Inflammatory macrophage treated with lipopolysaccharide for 4 hours (primary cell): Measurements from ENCODE around the gene DAD1.

ENCODE experiments used
- DNase-seq: peaks from one replicate; pipeline ENCODE4 v3.0.0-alpha.2; 2020

The DAD1 gene

DNA sequence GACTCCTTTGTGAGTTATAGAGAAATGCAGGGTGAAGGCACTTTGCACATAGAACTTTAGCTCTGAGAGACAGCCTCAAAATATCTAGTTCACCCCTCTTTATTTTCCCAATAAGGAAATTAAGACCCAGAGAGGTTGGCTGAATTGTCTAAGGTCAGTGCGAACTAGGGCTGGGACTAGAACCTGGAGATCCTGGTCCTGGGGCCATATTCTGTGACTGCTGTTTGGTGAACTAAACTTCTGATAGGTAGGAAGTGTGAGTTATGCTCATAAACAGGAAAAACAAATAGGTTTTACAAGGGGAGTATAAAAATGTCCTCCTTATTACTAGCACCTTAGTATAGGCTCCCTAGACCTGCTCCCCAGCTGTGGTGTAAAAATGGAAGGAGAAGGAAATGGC lies 53.9 kb downstream of the DAD1 start:
- DNase-seq, result no peak

DNA sequence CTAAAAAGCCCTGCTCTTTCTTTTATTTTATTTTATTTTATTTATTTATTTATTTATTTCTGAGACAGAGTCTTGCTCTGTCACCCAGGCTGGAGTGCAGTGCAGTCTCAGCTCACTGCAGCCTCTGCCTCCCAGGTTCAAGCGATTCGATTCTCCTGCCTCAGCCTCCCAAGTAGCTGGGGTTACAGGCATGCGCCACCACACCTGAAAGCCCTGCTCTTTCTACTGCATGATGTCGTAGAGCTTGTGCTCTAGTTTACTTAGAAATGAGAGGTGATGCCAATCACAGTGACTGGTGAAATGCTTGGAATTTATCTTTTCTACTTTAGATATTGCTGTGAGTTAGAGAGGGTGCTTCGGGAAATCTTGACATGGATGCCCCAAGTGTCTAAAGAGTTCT lies 54.5 kb downstream of the DAD1 start:
- DNase-seq, result no peak

DNA sequence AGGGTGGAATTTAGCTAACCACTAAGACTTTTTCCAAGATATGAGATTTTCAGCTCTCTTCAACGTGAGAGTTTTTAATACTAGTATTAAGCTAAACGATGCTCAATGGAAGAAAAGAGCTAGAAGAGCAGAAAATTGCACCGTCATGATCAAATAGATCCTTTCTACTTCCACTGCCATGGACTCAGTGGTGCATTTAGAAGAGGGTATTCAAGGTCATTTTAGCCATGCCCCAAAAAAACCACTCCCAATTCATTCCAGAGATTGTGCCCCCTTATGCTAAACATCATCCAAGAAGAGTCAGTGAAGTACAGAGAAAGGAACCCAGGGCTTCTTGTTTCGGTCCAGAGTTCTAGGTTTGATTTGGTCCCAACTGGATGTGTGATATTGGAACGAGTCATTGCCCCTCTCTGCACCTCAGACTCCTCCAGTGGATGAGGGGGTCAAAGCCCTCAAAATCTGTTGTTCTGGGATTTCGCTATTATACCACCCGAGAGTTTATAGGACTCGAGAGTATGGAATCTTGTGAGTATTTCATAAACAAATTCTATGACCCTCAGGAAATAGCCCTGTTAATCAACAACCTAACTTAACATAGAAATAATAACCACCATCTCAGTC lies 55.2 kb downstream of the DAD1 start:
- DNase-seq, result no peak

DNA sequence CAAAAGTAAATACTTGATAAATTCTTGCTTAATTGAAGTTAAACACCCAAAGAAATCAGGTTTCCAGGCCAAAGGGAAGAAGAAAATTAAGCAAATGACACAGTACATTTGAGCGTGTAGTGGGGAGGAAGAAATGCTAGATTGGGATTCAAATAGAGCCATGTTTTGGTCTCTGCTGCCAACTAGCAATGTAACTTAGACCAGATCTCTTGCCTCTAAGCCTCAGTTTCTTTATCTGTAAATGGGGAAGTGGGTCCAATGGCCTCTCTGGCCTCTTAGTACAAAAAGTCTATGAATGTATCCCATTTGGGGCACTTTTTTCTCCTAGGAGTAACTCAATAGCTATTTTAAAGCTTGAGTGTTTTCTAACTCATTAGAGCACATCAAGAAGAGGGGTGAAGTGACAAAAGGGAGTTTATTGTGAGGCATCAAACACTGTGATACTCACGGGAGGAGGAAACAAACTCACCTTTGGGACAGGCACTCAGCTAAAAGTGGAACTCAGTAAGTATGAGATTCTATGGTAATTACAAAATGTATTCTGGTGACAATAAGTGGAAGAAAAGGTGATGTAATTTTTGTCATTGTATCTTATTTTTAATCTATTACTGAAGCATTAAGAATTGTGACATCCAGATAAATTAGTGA lies 55.8 kb downstream of the DAD1 start:
- DNase-seq, result no peak

DNA sequence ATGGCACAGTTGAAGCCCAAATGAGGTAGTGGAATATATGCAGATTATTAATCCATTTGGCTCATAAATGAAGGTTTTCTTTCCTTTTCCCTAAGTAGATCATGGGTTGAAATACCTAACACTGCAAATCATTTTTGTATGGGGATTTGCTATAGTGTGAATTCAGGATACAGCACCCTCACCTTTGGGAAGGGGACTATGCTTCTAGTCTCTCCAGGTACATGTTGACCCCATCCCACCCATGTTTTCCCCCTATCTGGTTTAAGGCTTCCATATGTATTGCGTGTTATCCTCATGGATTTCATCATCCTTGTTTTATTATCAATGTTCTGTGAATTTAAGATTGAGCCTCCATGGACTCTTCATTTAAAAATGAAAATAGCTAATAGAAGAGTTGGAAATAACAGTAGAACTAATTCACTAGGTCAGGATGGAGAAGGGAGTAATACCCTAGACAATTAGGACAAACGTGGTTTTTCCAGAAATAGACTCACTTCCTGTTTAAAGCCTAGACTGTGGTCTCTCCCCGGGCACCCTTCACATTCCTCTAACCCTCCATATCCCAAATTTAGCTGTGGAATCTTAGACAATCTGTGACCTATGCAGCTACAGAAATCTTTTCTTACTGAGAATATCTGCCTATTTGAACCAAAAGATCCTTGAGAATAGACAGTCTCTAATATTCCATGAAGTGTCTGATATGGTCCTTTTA lies 56.5 kb downstream of the DAD1 start:
- DNase-seq, result no peak

DNA sequence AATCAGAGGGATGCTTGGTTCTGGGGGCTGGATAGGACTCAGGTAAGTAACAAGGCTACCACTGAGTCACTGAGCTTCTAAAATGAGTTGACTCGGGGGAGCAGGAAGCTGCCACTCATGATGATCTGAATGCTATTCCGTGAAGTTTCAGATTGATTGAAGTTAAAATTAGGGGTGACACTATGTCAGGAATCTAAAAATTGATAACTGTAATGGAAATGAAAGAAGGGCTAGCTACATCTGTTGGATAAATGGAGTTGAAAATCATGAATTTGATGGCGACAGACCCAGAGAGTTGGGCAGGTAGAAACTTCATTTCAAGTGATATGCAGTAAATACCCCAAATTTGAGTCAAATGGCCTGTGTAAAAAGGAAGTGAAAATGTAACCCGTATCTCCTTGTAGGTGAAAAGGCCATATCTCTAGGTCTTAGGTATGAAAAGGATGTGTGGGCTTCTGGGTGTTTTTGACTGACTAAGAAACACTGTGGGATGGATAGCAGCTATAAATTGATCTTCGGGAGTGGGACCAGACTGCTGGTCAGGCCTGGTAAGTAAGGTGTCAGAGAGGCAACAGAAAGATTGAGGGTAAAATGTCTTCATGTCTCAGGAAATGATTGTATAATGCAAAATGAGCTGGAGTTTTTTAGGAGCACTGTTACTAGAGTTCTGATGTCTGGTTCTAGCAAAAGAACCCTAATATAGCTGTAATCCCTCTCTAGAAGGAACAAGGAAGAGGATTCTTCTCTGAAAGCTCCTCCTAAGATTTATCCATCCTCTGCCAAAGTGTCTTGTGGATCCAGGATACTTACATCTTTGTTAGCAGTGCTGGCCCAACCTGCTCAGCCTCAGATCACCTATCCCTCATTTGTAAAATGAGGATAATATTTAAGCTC lies 57.3 kb downstream of the DAD1 start:
- DNase-seq, result no peak

DNA sequence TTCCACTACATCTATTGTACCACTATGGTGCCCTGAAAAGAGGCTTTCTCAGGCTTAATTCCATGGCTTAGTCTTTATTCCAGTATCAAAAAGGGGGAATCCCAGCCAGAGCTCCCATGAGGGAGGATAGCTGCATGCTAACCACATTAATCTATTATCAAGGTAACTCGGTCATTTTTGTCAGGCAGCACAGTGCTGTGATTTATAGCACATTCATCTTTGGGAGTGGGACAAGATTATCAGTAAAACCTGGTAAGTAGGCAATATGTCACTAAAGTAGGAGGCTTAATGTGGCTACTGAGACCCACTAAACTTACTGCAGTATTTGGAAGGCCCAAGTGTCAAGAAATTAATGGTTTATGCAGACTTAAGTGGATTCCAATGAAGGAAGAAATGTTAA lies 58.9 kb downstream of the DAD1 start:
- DNase-seq, result no peak

DNA sequence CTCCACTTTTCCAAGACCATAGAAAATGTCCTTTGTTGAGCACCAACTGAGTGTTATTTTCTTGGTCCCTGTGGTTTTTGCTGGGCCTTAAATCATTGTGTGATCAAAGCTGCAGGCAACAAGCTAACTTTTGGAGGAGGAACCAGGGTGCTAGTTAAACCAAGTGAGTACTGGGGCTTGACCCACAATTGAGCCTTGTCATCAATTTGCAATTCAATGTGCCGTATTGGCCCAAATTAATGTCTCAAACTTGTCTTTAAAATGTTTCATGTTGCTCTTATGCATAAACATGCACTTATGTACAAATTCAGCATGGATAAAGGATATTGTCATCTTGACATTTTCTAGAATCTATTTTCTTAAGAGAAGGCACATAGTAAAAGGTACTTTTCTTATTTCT lies 62.3 kb downstream of the DAD1 start:
- DNase-seq, result no peak

DNA sequence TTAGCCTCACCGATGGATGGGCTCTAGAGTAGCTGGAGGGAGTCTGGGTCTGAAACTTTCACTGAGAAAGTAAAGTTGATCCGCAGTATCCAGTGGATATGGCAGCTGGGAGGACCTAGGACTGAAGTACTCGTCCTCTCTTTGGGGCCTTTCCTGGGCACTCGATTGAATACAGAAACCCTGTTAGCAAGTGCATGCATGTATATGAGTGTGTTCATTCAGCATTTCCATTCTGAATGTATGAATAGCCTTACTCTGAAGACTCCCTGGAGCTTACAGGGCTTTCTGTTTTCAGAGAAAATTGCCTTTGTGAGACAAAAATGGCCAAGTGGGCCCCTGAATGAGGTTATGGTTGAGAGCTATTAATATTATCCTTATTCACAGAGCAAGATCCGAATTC lies 62.8 kb downstream of the DAD1 start:
- no peak for DNase-seq

DNA sequence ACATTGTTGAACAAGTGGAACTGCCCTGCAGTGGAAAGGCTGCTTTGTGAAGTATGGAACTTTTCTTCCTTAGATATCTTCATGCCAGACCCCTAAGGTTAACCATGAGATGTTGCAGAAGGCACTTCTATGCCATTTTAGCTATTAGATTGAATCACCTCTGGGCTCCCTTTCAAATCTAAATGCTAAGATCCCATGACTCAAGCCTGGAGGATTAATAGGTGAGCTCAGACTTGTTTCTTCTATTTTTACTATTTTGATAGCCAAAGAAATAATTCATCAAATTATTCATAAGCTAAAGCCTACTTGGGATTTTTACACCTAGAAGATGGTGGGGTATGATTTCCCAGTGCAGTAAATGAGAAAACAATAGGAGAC lies 64.3 kb downstream of the DAD1 start:
- no peak for DNase-seq

DNA sequence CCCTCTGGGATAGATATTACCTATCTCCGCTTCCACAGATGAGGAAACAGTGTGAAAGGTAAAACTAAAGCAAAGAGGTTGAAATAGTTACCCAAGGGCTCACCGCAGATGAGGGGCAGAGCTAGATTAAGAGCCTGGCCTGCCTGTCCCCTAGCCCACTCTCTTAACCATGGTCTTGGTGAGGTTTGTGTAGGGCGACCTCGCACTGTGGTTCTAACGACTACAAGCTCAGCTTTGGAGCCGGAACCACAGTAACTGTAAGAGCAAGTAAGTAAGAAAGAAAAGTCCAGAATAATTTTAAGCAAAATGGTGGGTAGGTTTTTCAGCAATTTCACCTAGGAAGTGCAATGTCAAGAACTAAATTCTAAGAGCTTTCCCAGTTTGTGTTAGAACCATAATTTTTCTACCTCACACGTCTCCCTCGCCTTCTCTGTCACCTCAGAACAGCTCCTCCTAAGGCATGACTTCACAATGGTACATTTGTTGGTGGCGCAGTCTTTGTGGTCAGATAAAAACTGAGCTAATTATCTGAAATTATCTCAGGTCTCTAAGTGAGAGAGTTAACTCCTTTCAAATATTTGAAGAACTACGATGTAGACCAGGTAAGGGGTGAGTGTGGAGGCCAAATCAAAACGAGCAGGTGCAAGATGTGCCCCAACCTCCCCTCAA lies 64.8 kb downstream of the DAD1 start:
- no peak for DNase-seq

DNA sequence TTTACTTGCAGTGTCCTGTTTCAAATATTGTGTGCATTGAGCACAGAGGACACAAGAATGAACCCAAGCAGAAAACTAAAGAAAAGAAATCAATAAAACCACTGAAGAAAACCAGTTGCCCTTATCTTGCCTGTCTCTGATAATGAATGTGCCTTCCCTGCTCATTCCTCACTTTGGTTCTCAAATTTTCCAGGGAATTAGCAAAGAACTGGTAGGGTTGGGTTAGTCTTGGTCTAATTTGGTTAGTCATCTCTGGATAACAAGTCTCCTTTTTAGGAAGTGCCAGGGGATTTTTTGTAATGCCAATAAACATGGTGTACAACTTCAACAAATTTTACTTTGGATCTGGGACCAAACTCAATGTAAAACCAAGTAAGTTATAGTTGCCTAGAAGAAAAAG lies 65.7 kb downstream of the DAD1 start:
- DNase-seq, result no peak

DNA sequence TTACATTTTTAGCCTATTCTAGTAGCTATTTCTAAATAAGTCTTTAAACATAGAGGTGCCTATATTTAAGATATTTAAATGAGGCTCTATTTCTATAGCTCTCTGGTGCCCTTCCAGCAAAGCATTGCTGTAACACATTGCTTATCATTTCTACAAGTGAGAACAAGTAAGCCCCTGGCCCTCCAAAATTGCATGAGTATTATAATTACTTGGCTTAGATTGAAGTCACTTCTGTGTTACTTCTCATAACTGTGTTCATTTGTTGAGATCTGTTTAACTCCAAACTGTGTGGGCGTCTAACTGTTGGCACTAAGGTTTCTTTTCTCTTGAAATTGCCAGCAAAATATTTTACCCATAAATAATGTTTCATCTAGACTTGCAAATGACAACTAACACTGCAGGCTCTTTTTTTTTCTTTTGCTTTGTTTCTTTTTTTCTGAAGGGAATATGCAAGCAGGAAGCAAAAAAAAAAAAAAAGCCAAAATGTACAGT lies 66.5 kb downstream of the DAD1 start:
- DNase-seq, result peak; percentile 27

DNA sequence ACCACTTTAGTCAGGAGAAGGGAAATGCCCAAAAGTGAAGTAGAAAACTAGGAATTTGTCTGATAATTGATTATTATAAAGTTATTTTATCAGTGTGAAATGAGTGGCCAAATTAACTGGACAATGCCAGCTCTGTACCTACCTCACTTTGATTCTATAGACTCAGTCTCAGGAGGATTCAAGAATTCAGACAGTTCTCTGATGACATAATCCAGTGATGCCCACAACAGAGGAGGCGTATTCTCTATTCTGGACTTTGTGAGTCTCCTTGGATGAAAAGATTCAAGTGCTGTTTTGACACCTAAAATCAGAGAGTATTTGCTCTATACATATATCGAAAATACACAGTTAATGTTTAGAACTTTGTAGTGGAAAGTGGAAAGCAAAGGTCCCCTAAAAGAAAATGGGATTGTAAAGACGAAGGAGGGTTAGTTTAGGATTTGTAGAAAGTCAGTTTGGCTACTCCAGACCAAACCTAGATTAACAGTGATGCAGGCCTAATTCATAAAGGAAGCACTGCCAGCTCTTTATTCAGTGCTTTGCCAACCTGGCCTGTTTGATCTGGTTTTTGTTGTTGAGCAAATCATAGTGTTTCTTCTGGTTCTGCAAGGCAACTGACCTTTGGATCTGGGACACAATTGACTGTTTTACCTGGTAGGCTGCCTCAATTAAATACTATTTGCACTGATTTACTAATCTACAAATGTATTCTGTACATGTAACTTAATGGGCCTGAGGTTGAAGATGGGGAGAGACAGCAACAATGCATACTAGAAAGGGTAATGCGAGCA lies 67.4 kb downstream of the DAD1 start:
- no peak for DNase-seq

DNA sequence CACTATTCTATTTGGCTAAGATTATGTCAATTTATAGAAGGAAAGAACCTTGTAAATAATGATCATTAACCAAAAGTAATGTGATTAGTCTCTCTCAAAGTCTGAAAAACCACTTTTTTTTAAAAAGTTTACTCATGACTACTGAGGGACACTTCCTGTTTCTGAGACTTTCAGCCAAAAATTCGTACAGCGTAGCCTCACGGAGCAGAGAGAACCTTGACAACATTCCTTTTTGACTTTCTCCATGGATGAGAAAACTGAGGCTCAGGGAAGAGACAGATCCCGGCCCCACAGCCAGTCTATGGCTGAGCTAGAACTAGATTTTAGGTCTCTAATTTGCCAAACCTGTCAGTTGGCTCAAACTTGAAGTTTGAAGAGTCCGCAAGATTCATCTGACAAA lies 68.2 kb downstream of the DAD1 start:
- peak; percentile 39 for DNase-seq

DNA sequence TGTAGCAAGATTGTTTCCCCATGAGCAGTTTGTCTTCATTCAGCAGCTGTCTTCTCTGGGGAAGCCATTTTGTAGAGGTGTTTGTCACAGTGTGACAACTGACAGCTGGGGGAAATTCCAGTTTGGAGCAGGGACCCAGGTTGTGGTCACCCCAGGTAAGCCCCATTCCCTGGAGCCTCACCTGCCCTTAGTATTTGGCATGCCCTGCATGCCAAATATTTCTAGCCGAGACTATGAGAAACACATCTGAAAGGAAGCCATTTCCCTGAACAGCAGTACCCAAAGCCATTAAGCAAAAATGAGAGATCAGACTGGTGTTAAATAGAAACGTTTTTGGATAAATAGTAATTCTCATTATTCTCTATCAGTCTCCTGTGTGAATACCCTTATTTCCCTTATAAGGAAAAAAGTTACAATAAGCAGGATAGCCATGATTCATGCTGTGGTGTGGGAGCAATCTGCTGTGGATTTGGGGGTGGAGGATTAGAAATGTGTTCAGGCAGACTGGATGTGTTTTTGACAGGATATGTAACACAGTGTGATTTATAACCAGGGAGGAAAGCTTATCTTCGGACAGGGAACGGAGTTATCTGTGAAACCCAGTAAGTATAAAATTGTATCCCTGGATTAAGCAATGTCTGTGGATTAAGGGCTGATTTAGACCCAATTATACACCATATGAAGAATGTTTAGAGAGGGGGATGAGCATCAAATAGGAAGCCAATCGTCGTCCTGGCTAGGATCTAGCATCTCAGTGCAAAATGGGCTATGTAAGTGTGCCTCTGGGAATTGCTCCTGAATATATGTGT lies 68.9 kb downstream of the DAD1 start:
- DNase-seq, result no peak

DNA sequence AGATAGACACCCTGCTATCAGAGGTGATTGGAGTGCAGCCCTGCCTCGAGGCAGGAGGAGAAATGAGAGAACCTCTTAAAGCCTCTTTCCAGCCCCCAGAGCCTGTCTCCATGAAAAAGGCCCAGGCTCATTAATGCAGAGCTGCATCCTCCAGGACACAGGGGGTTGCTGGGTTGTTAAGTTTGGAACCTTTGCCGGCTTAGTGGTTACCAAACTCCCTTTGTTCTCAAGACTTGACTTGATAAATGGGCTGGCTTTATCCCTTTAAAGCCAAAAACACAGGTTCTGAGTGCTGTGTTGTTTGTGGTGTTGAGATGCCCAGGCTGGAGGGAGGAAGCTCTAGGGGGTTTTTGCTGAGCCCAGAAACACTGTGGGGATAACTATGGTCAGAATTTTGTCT lies 71.0 kb downstream of the DAD1 start:
- no peak for DNase-seq

DNA sequence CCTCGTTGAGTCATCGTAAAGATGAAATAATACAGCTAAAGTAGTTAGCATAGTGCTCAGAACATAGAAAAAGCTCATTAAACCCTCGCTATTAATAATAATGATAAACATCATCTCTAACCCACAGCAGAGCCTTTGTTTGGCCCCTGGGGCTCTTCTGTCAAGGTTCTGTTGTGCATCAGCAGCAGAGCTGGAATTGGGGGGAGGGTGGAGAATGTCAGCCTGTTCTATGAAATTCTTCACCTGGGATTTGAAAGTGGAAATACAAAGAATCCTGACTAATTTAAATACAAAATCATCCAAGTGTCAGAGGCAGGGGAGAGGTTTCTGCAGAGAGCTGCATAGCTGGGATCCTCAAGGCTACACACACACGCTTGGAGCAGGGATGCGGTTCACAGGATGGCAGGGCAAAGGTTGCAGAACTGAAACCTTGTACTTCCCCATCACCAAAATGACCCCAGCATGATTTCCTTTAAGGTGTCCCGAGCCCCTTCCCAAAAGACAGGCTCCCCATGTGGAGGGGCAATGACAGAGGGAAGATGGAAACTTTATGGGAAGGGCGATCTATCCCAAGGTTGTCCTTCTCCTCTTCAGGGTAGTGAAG lies 71.8 kb downstream of the DAD1 start:
- DNase-seq, result no peak

DNA sequence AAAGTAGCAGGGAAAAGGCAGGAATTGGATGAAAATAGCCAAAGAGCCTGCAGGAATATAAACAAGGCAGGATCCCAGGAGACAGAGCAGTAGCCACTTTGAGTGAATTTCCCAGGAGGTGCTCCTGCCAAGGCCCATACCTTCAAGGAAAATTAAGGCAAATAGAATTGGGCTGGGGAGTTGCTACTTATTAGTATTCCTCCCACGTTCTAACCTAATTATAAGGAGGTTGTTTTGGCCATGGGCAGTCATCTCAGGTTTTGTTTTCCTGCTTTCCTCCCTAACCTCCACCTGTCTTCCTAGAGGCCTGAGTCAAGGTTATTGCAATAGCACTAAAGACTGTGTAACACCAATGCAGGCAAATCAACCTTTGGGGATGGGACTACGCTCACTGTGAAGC lies 73.1 kb downstream of the DAD1 start:
- no peak for DNase-seq
